OCI-LY1 (cell line): ENCODE results near the gene ZNF3.

ENCODE experiments used
- H2AFZ ChIP-seq: fragments of 200-600 bp; sonication (generic), shearing (Covaris generic); 2 replicates; pipeline ENCODE4 v1.6.0; 2014; ENCODE audit warnings: antibody characterized with exemption, mild to moderate bottlenecking, low read length
- H3F3A ChIP-seq: fragments of 200-600 bp; sonication (generic), shearing (Covaris generic); 2 replicates; pipeline ENCODE4 v1.6.0; 2014; ENCODE audit warnings: mild to moderate bottlenecking, antibody characterized with exemption, low read length, moderate library complexity; ENCODE audit not compliant: insufficient read depth
- H3K27ac ChIP-seq: fragments of 200-600 bp; sonication (generic); 2 replicates; pipeline ENCODE4 v1.5.1; 2014; ENCODE audit warnings: low read length, mixed run types, mild to moderate bottlenecking, low read depth; ENCODE audit not compliant: poor library complexity, severe bottlenecking
- H3K27me3 ChIP-seq: fragments of 200-600 bp; sonication (generic); 2 replicates; pipeline ENCODE4 v1.6.0; 2014; ENCODE audit warnings: antibody characterized with exemption, mild to moderate bottlenecking, low read length, moderate library complexity; ENCODE audit not compliant: insufficient read depth
- H3K36me3 ChIP-seq: fragments of 200-600 bp; sonication (generic); 2 replicates; pipeline ENCODE4 v1.6.1; 2014; ENCODE audit warnings: mild to moderate bottlenecking, antibody characterized with exemption, low read length, moderate library complexity, mixed read lengths; ENCODE audit not compliant: insufficient read depth
- H3K4me1 ChIP-seq: fragments of 200-600 bp; sonication (generic); 2 replicates; pipeline ENCODE4 v1.5.1; 2014; ENCODE audit warnings: mild to moderate bottlenecking, low read length, moderate library complexity; ENCODE audit not compliant: insufficient read depth, severe bottlenecking
- H3K4me2 ChIP-seq: fragments of 200-600 bp; sonication (generic), shearing (Covaris generic); 2 replicates; pipeline ENCODE4 v1.6.1; 2014; ENCODE audit warnings: low read length
- H3K4me3 ChIP-seq: fragments of 200-600 bp; sonication (generic); 2 replicates; pipeline ENCODE4 v1.5.1; 2014; ENCODE audit warnings: low read length, low read depth, mild to moderate bottlenecking, mixed read lengths; ENCODE audit not compliant: poor library complexity, severe bottlenecking
- H3K79me2 ChIP-seq: fragments of 200-600 bp; shearing (Covaris generic); 2 replicates; pipeline ENCODE4 v1.6.1; 2016; ENCODE audit warnings: mixed run types, low read length, mixed read lengths; ENCODE audit not compliant: insufficient read depth
- H3K9ac ChIP-seq: fragments of 200-600 bp; sonication (generic), shearing (Covaris generic); 2 replicates; pipeline ENCODE4 v1.6.1; 2014; ENCODE audit warnings: mild to moderate bottlenecking, low read length, mixed read lengths
- H3K9me2 ChIP-seq: fragments of 200-600 bp; sonication (generic), shearing (Covaris generic); 2 replicates; pipeline ENCODE4 v1.6.1; 2014; ENCODE audit warnings: low read depth, mild to moderate bottlenecking, low read length, mixed read lengths
- H3K9me3 ChIP-seq: fragments of 200-600 bp; shearing (Covaris generic); 2 replicates; pipeline ENCODE4 v1.6.1; 2014; ENCODE audit warnings: low read length, mixed read lengths
- H4K20me1 ChIP-seq: fragments of 200-600 bp; sonication (generic), shearing (Covaris generic); 2 replicates; pipeline ENCODE4 v1.6.0; 2016; ENCODE audit warnings: mild to moderate bottlenecking, low read length; ENCODE audit not compliant: insufficient read depth
- CTCF ChIP-seq: fragments of 200-600 bp; sonication (generic), shearing (Covaris generic); IDR thresholded peaks from 2 replicates; pipeline ENCODE4 v1.5.1; 2017; ENCODE audit warnings: mild to moderate bottlenecking, antibody characterized with exemption, low read length, moderate library complexity, mixed read lengths
- EZH2 ChIP-seq: fragments of 200-600 bp; sonication (generic), shearing (Covaris generic); IDR thresholded peaks from 2 replicates; pipeline ENCODE4 v1.8.0; 2017; ENCODE audit warnings: borderline replicate concordance, mixed run types, mild to moderate bottlenecking, antibody characterized with exemption, low read length, moderate library complexity, mixed read lengths

ZNF3 gene

DNA sequence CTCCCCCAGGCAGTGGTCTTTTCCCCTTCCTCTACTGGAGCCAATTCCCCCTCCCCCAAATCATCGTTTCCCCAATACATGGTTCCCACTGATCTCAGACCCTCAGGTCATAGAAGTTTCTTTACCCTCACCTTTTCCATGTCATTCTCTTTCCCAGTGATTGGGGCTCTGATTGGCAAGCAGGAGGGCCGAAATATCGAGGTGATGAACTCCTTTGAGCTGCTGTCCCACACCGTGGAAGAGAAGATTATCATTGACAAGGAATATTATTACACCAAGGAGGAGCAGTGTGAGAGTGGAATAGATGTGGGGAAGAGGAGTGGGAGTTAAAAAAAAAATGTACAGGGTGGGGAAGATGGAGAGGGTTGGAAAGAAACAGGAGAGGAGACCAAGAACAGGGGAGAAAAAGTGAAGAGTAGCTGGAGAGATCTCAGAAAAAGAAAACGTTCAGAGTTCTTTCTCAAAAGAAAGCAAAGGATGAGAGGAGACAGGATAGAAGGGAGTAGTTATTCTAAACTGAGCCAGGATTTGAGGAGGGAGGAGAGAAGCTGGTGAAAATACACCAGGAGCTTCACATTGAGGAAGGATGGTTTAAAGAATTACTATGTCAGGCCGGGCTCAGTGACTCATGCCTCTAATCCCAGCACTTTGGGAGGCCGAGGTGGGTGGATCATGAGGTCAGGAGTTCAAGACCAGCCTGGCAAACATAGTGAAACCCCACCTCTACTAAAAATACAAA lies 8.1 kb upstream of the ZNF3 start:
- Histone ChIP-seq H3K4me2 (peak overlapping the region; percentile 92), H3K36me3 (peaks cover 45% of the 10 kb centered on the region), H3F3A (peaks cover 26% of the 10 kb centered on the region), H3K9me3 (no peaks in the 10 kb centered on the region), H4K20me1 (no peaks in the 10 kb centered on the region), H3K79me2 (no peaks in the 10 kb centered on the region), H3K9me2 (no peaks in the 10 kb centered on the region), H2AFZ (no peak overlapping the region), H3K4me1 (peaks cover 22% of the 10 kb centered on the region), H3K4me3 (peak overlapping the region; percentile 76), H3K9ac (peak overlapping the region; percentile 88), H3K27ac (peak overlapping the region; percentile 65), H3K27me3 (no peaks in the 10 kb centered on the region)
- no peak for TF ChIP-seq CTCF
- TF ChIP-seq EZH2, result no peak

- no peaks in the 10 kb centered on the region for H3K9me2 ChIP-seq
- H3K4me2 ChIP-seq, result peak within 1 kb of the TSS; percentile 92
- peak within 1 kb of the TSS; percentile 36; the same call in 1 of the 2 replicates for H2AFZ ChIP-seq
- H3K9ac ChIP-seq, result peak within 1 kb of the TSS; percentile 88
- no peak for TF ChIP-seq EZH2
- no peak for TF ChIP-seq CTCF
- H3F3A ChIP-seq, result peaks cover 22% of the 10 kb centered on the region
- peaks cover 37% of the 10 kb centered on the region for H3K36me3 ChIP-seq
- no peaks in the 10 kb centered on the region for H3K9me3 ChIP-seq
- H3K27ac ChIP-seq, result peak within 1 kb of the TSS; percentile 65
- no peaks in the 10 kb centered on the region for H3K79me2 ChIP-seq
- H3K4me1 ChIP-seq, result peaks cover 22% of the 10 kb centered on the region
- H3K4me3 ChIP-seq, result peak within 1 kb of the TSS; percentile 76
- no peaks in the 10 kb centered on the region for H4K20me1 ChIP-seq
- H3K27me3 ChIP-seq, result no peaks in the 10 kb centered on the region
Observed at GRCh38 chr7:100088621-100089457, 7.3 kb upstream of the ZNF3 start, which contains the start of gene COPS6. Gene COPS6 (plus strand): TSS chr7:100088969. CDS start chr7:100088991, 22 bp downstream.

DNA sequence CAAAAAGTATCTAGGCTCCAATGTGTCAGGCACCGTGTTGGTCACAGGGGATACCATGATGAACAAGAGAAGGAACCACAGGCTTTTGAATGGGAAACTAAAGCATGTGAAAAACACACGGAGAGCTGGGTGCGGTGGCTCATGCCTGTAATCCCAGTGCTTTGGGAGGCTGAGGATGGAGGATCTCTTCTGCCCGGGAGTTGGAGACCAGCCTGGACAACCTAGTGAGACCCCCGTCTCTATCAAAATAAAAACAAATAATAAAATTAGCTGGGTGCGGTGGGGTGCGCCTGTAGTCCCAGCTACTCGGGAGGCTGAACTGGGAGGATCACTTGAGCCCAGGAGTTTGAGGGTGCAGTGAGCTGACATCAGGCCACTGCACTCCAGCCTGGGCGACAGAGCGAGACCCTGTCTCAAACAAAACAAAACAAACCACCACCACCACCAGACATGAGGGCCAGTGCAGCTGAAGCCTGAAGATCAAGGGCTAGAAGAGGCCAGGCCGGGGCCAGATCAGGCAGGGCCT lies 6.6 kb upstream of the ZNF3 start:
- peaks cover 22% of the 10 kb centered on the region for H3K4me1 ChIP-seq

More for the DNA sequence above, 6.6 kb upstream of the ZNF3 start:
- Histone ChIP-seq H2AFZ (peak overlapping the region; percentile 36; the same call in 1 of the 2 replicates), H3K79me2 (no peaks in the 10 kb centered on the region), H3F3A (peaks cover 24% of the 10 kb centered on the region), H4K20me1 (no peaks in the 10 kb centered on the region), H3K4me3 (peak overlapping the region; percentile 76), H3K9ac (peak overlapping the region; percentile 88), H3K9me2 (no peaks in the 10 kb centered on the region), H3K27ac (peak overlapping the region; percentile 65), H3K9me3 (no peaks in the 10 kb centered on the region), H3K36me3 (peaks cover 30% of the 10 kb centered on the region), H3K27me3 (no peaks in the 10 kb centered on the region), H3K4me2 (peak overlapping the region; percentile 92)
- no peak for TF ChIP-seq EZH2
- no peak for TF ChIP-seq CTCF
